Colonic mucosa (tissue), 4 donors: ENCODE results near the gene MTMR3. TPM values are rescaled to one million over a fixed set of nuclear protein-coding genes. Genes with fewer than 3 reads are reported as not detected.

ENCODE experiments used
- DNase-seq: peaks from one replicate; pipeline ENCODE4 v3.0.0-alpha.2; 2020
- H3K27ac ChIP-seq: fragments of 200-600 bp; one replicate; pipeline ENCODE4 v1.8.0; 2021
- H3K27me3 ChIP-seq: fragments of 200-600 bp; one replicate; pipeline ENCODE4 v1.8.0; 2021
- H3K36me3 ChIP-seq: fragments of 200-600 bp; one replicate; pipeline ENCODE4 v1.8.0; 2021
- H3K4me1 ChIP-seq: fragments of 200-600 bp; one replicate; pipeline ENCODE4 v1.8.0; 2021; ENCODE audit warnings: mild to moderate bottlenecking
- H3K4me3 ChIP-seq: fragments of 200-600 bp; one replicate; pipeline ENCODE4 v1.8.0; 2021
- H3K9ac ChIP-seq, 2 donors: one replicate each; pipeline ENCODE4 v1.7.0; 2013; ENCODE audit warnings: control low read depth in 2 of 2, low read depth in 2 of 2, low read length in 2 of 2
- H3K9me3 ChIP-seq: fragments of 200-600 bp; one replicate; pipeline ENCODE4 v1.8.0; 2021
- CTCF ChIP-seq: fragments of 200-600 bp; IDR thresholded peaks from one replicate; pipeline ENCODE4 v1.8.0; 2022; ENCODE audit warnings: antibody characterized with exemption, mild to moderate bottlenecking
- intact Hi-C: fragments of 100-400 bp; cut with DNase I; formaldehyde crosslinking; loops from one replicate; pipeline ENCODE4 v1.14.1; 2022
- total RNA-seq, 2 donors: library from RNA; stranded (reverse); fragmentation: NEBNext Ultra II Directional in 1 of 2; extraction: Animal tissue kit (Norgen Biotek cat#: 25700) in 1 of 2; gene quantifications; one replicate each; pipeline ENCODE4 v1.2.1, GENCODE V29; 2021
- donor health status: healthy.
- donor health status: DM: no; HTN: no; CAD: no.
- donor health status: DM: no; HTN: no; CAD: no.

The MTMR3 gene
- total RNA-seq, 2 donors from 2014 or later: 35.9 to 49.4 TPM

- Histone ChIP-seq H3K4me1 (no peaks in the 10 kb centered on the region), H3K27me3 (no peaks in the 10 kb centered on the region), H3K36me3 (no peaks in the 10 kb centered on the region), H3K9me3 (no peaks in the 10 kb centered on the region), H3K4me3 (no peak overlapping the region), H3K27ac (no peak overlapping the region), H3K9ac (no peak overlapping the region)
- intact Hi-C loops: no loop called here
- no peak for TF ChIP-seq CTCF
- no peak for DNase-seq
Measured at GRCh38 chr22:29945435-29945834, 62.5 kb downstream of the MTMR3 start.

GRCh38 chr22:29946220-29946619 lies 63.2 kb downstream of the MTMR3 start:
- H3K9ac ChIP-seq: no peak overlapping the region
- intact Hi-C loops: no loop called here
- H3K27me3 ChIP-seq: no peaks in the 10 kb centered on the region
- no peak for TF ChIP-seq CTCF
- H3K9me3 ChIP-seq: no peaks in the 10 kb centered on the region
- H3K27ac ChIP-seq: no peak overlapping the region
- no peak for DNase-seq
- no peak overlapping the region for H3K4me3 ChIP-seq
- H3K36me3 ChIP-seq: no peaks in the 10 kb centered on the region
- H3K4me1 ChIP-seq: no peaks in the 10 kb centered on the region

- Histone ChIP-seq H3K27me3 (no peaks in the 10 kb centered on the region), H3K27ac (no peak overlapping the region), H3K9me3 (no peaks in the 10 kb centered on the region), H3K36me3 (no peaks in the 10 kb centered on the region), H3K4me1 (no peaks in the 10 kb centered on the region), H3K9ac (no peak overlapping the region), H3K4me3 (no peak overlapping the region)
- intact Hi-C loops: no loop called here
- no peak for DNase-seq
- TF ChIP-seq CTCF: no peak
Measured at GRCh38 chr22:29947410-29948384, 64.7 kb downstream of the MTMR3 start.

DNA sequence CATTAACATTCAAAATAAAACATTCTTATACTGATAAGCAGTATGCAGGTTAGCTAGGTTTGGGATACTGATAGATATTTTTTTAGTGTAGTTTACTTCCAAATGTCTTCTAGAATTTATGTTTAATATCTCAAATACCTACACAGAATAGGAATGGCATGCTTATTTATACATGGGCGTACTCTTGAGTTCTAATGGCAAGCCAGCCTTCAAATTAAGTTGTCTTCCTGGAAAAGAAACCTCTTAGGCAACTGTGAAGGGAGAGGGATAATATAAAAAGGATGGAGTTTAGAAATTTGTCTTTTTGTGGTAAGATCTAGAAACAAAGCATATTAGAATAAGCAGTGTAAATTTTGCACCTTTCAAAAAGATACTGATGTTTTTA lies 65.4 kb downstream of the MTMR3 start:
- H3K9ac ChIP-seq: no peak overlapping the region
- H3K4me3 ChIP-seq: no peak overlapping the region
- H3K9me3 ChIP-seq: no peaks in the 10 kb centered on the region
- intact Hi-C loops: no loop called here
- no peaks in the 10 kb centered on the region for H3K4me1 ChIP-seq
- H3K36me3 ChIP-seq: no peaks in the 10 kb centered on the region
- no peak for DNase-seq
- no peak overlapping the region for H3K27ac ChIP-seq
- TF ChIP-seq CTCF: no peak
- H3K27me3 ChIP-seq: no peaks in the 10 kb centered on the region

DNA sequence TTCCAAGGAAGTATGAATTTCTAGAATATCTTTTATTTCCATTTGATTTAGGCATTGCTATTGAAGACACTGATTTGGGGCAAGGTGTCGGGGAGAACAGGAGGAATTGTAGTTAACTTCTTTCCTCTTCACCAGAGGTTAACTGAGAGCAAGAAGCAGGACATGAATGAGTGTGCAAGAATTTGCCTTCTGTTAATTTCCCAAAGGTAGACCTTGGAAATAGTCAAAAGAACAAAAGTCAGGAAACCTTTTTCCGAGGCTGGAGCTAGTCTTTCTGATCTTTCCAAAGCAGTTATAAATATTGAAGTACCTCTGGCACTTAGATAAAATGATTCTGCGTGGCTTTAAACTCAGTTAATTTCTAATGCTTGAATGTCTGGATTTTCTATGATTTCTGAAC lies 66.9 kb downstream of the MTMR3 start:
- H3K27me3 ChIP-seq: no peaks in the 10 kb centered on the region
- no peak overlapping the region for H3K9ac ChIP-seq
- H3K27ac ChIP-seq: no peak overlapping the region
- H3K36me3 ChIP-seq: no peaks in the 10 kb centered on the region
- H3K4me3 ChIP-seq: no peak overlapping the region
- intact Hi-C loops: no loop called here
- TF ChIP-seq CTCF: no peak
- H3K9me3 ChIP-seq: no peaks in the 10 kb centered on the region
- H3K4me1 ChIP-seq: no peaks in the 10 kb centered on the region
- DNase-seq: no peak
